ENCODE measurements around the gene PEX16. TPM values are rescaled to one million over a fixed set of nuclear protein-coding genes. Genes with fewer than 3 reads are reported as not detected.

Gene PEX16
- total RNA-seq, 4 donors from 2014 or later = 26.8 to 40.6 (median 35.3) TPM

DNA sequence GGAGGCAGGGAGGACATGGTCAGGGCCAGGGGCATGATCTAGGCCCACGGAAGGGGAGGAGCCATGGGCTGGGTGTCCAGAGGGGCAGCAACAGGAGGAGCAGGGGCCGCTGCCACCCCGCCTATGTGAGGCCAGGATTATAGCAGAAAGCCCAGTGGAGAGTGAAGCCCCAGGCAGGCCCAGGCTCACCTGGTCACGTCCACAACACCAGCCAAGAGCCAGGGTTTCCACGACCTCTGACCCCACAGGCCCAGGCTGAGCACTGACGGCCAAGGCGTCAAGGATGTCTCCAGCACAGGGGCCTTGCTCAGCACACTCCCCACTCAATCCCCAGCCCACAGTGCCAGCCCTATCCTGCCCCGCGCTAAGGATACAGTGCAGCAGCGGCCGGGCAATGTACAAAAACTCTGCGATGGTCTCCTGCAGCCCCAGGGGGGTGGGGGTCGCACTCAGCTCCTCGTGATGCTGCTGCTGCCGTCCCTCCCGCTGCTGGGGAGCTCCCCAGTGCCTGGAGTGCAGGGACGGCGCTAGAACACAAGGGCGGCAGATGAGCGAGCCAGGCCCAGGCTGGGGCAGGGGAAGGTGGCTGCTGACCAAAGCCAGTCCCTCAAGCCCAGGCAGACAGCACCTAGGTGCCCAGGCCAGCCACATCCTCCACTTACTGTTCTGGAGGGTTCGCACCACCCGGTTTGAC is 3.6 kb downstream of the PEX16 start:
- Histone ChIP-seq H3K27me3 (no peaks in the 10 kb centered on the region), H3K9me3 (no peaks in the 10 kb centered on the region), H3K36me3 (peaks cover 71% of the 10 kb centered on the region), H3K27ac (no peak overlapping the region), H3K4me3 (no peak overlapping the region), H3K4me1 (peaks cover 24% of the 10 kb centered on the region)
- WGBS = 88% methylated on average over 12 of the region's 22 CpGs
- no peak for DNase-seq (ENCODE audit: low spot score in 2 of 2)
- no peak for TF ChIP-seq POLR2A (IDR thresholded peaks at IDR 0.05)
- no peak for TF ChIP-seq POLR2AphosphoS5 (IDR thresholded peaks at IDR 0.05)
- TF ChIP-seq, protein P1, sequence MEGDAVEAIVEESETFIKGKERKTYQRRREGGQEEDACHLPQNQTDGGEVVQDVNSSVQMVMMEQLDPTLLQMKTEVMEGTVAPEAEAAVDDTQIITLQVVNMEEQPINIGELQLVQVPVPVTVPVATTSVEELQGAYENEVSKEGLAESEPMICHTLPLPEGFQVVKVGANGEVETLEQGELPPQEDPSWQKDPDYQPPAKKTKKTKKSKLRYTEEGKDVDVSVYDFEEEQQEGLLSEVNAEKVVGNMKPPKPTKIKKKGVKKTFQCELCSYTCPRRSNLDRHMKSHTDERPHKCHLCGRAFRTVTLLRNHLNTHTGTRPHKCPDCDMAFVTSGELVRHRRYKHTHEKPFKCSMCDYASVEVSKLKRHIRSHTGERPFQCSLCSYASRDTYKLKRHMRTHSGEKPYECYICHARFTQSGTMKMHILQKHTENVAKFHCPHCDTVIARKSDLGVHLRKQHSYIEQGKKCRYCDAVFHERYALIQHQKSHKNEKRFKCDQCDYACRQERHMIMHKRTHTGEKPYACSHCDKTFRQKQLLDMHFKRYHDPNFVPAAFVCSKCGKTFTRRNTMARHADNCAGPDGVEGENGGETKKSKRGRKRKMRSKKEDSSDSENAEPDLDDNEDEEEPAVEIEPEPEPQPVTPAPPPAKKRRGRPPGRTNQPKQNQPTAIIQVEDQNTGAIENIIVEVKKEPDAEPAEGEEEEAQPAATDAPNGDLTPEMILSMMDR (IDR thresholded peaks at IDR 0.05) = no peak
- TF ChIP-seq EP300 (IDR thresholded peaks at IDR 0.05) = no peak

DNA sequence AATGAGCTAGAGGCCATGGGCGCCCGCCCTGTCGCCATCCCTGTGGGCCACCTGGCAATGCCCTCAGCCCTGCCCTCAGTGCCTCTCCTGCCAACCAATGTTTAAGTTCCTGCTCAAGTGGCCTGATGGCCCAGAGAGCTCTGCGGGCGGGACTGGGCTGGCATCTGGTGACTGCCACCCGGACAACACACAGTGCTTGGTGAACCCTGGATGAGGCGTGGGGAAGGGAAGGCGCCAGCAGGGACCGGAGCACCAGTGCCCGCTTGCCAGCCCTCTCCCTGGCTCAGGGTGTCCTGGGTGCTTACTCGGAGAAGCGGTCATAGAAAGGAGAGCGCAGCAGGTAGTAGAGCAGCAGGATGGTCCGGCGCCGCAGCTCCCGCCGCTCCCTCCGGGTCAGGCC is 4.2 kb downstream of the PEX16 start:
- Histone ChIP-seq H3K27me3 (no peaks in the 10 kb centered on the region), H3K4me1 (peaks cover 18% of the 10 kb centered on the region), H3K27ac (no peak overlapping the region), H3K4me3 (no peak overlapping the region), H3K36me3 (peaks cover 73% of the 10 kb centered on the region), H3K9me3 (no peaks in the 10 kb centered on the region)
- no peak for TF ChIP-seq EP300 (IDR thresholded peaks at IDR 0.05)
- TF ChIP-seq, protein P1 (IDR thresholded peaks at IDR 0.05) = no peak
- no peak for TF ChIP-seq POLR2A (IDR thresholded peaks at IDR 0.05)
- no peak for DNase-seq (ENCODE audit: low spot score in 2 of 2)
- WGBS = 97% methylated on average over 14 of the region's 19 CpGs

DNA sequence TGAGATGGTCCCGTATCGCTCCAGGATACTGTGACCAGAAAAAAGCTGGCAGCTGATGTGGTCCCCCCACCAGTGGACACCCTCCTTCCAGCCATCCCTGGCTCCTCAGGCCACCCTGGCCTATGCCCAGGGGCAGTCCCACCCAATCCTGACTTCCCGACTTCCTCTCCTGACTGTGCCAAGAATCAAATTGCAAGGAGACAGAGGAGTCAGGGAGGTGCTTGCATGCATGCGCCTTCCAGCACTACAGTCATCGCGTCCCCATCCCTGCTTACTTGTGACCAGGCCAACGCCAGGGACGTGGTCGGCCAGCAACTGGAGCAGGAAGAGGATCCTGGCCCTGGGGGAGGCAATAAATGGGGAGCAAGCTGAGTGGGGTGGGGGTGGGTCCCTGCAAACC is 7.1 kb downstream of the PEX16 start:
- H3K27ac ChIP-seq = no peak overlapping the region
- no peaks in the 10 kb centered on the region for H3K9me3 ChIP-seq
- H3K27me3 ChIP-seq = no peaks in the 10 kb centered on the region
- H3K36me3 ChIP-seq = peaks cover 67% of the 10 kb centered on the region
- H3K4me3 ChIP-seq = no peak overlapping the region
- peaks cover 18% of the 10 kb centered on the region for H3K4me1 ChIP-seq
- 70% methylated on average over 7 of the region's 9 CpGs for WGBS
- TF ChIP-seq EP300 (IDR thresholded peaks at IDR 0.05) (no peak), POLR2AphosphoS5 (IDR thresholded peaks at IDR 0.05) (no peak), POLR2A (IDR thresholded peaks at IDR 0.05) (no peak)
- TF ChIP-seq, protein P1 (IDR thresholded peaks at IDR 0.05) = no peak
- DNase-seq (ENCODE audit: low spot score in 2 of 2) = no peak

DNA sequence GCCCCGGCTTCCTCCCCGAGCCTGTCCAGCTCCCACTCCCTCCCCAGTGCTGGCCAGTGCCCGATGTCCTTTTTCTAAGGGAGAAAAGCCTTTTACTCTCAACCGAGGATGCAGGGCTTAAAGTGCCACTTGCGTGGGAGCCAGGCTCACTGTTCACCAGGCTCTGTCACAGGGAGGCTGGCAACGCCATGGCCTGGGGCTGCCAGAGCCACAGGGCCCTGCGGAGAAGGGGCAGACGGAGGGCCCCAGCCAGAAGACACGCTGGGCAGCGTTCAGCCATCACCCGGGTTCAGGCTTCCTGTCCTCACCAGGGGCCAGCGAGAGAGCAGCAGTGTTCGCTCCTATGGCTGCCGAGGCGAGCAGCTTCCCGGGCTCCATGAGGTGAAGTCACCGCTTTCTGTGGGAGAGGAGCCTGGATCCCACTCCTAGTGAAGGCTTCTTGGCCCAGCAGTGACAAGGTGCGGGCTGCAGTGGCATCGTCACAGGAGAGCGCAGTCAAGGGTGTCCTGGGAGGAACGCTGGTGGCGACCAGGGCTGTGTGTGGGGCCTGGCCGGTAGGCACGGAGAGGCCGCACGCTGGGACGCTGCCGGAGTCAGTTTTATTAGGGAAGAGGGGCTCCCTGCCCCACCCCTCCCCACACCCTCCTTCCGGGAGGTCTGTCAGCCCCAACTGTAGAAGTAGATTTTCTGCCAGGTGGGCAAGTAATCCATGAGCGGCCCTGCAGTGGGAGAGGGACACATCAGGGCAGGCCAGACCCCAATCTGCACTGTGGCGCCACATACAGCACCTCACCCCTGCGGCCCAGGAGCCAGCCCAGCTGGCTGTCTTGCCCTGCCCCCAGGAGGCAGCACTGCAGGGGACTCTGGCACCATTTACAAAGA is 7.8 kb downstream of the PEX16 start:
- Histone ChIP-seq H3K9me3 (no peaks in the 10 kb centered on the region), H3K36me3 (peaks cover 59% of the 10 kb centered on the region), H3K27ac (no peak overlapping the region), H3K4me3 (no peak overlapping the region), H3K4me1 (peaks cover 18% of the 10 kb centered on the region), H3K27me3 (no peaks in the 10 kb centered on the region)
- TF ChIP-seq EP300 (IDR thresholded peaks at IDR 0.05) (no peak), POLR2A (IDR thresholded peaks at IDR 0.05) (no peak), POLR2AphosphoS5 (IDR thresholded peaks at IDR 0.05) (no peak)
- TF ChIP-seq, protein P1 (IDR thresholded peaks at IDR 0.05) = no peak
- no peak for DNase-seq (ENCODE audit: low spot score in 2 of 2)
- WGBS = 89% methylated on average over 14 of the region's 32 CpGs

DNA sequence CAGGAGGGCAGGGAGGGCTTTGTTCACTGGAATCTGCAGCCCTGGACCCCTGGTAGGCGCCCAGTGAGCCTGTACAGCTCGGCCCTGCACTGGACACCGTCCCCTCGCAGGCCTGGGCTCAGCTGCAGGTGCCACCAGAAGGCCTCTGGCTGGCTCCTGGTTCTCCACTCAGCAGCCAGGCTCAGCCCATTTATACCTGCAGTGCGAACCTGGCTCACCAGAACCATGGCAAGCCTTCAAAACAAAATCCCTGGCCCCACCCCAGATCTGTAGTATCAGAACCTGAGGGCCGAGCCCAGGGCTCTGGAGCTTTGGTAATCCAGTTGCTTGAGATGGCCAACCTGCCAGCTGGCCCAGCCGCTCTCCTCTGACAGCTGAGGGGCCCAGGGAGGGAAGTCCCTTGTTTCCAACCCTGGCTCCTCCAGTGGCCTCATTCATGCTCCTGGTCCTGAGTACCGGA is 9.7 kb downstream of the PEX16 start:
- Histone ChIP-seq H3K36me3 (peaks cover 48% of the 10 kb centered on the region), H3K27ac (no peak overlapping the region)

More for the DNA sequence above, 9.7 kb downstream of the PEX16 start:
- 20% methylated on average over 1 of the region's 8 CpGs for WGBS
- no peak for TF ChIP-seq POLR2AphosphoS5 (IDR thresholded peaks at IDR 0.05)
- TF ChIP-seq, protein P1 (IDR thresholded peaks at IDR 0.05) = no peak
- TF ChIP-seq EP300 (IDR thresholded peaks at IDR 0.05) = no peak
- no peak for TF ChIP-seq POLR2A (IDR thresholded peaks at IDR 0.05)
- no peak for DNase-seq (ENCODE audit: low spot score in 2 of 2)
- Histone ChIP-seq H3K27me3 (no peaks in the 10 kb centered on the region), H3K4me1 (peaks cover 18% of the 10 kb centered on the region), H3K4me3 (no peak overlapping the region), H3K9me3 (no peaks in the 10 kb centered on the region)
